GM23338 (cell line): ENCODE results near the gene CD164. TPM values are rescaled to one million over a fixed set of nuclear protein-coding genes. Genes with fewer than 3 reads are reported as not detected.

Source experiments
- ATAC-seq: fragments of 200-7000 bp; cut with Tn5 transposase; 3 replicates; pipeline ENCODE4 v1.9.1; 2020
- DNase-seq: peaks from one replicate; pipeline ENCODE4 v3.0.0-alpha.2; 2015; ENCODE audit warnings: low spot score
- H2AFZ ChIP-seq: fragments of 200-600 bp; sonication (generic); 2 replicates; pipeline ENCODE4 v1.8.0; 2016; ENCODE audit warnings: antibody characterized with exemption, mild to moderate bottlenecking, moderate library complexity
- H3F3A ChIP-seq: fragments of 200-600 bp; sonication (generic); replicated peaks from 2 replicates; pipeline ENCODE4 v1.8.0; 2017; ENCODE audit warnings: antibody characterized with exemption, mixed run types, low read depth
- H3K27ac ChIP-seq: fragments of 200-600 bp; sonication (generic); 2 replicates; pipeline ENCODE4 v1.6.1; 2016; ENCODE audit warnings: low read depth
- H3K27me3 ChIP-seq: fragments of 200-600 bp; sonication (generic); 2 replicates; pipeline ENCODE4 v1.8.0; 2016; ENCODE audit warnings: mild to moderate bottlenecking, mixed run types, moderate library complexity; ENCODE audit not compliant: insufficient read depth
- H3K36me3 ChIP-seq: fragments of 200-600 bp; sonication (generic); 2 replicates; pipeline ENCODE4 v1.8.0; 2016; ENCODE audit warnings: mild to moderate bottlenecking; ENCODE audit not compliant: insufficient read depth
- H3K4me1 ChIP-seq: fragments of 200-600 bp; sonication (generic); 2 replicates; pipeline ENCODE4 v1.8.0; 2016; ENCODE audit warnings: mild to moderate bottlenecking, moderate library complexity; ENCODE audit not compliant: insufficient read depth
- H3K4me2 ChIP-seq: fragments of 200-600 bp; sonication (generic); 2 replicates; pipeline ENCODE4 v1.7.1; 2017; ENCODE audit warnings: mixed run types
- H3K4me3 ChIP-seq: fragments of 200-600 bp; sonication (generic); 2 replicates; pipeline ENCODE4 v1.6.1; 2016; ENCODE audit warnings: mixed run types
- H3K79me2 ChIP-seq: fragments of 200-600 bp; sonication (generic); replicated peaks from 2 replicates; pipeline ENCODE4 v1.8.0; 2017; ENCODE audit warnings: mild to moderate bottlenecking; ENCODE audit not compliant: insufficient read depth
- H3K9me2 ChIP-seq: fragments of 200-600 bp; sonication (generic); 2 replicates; pipeline ENCODE4 v1.8.0; 2017; ENCODE audit not compliant: insufficient read depth
- H4K20me1 ChIP-seq: fragments of 200-600 bp; sonication (generic); replicated peaks from 2 replicates; pipeline ENCODE4 v1.8.0; 2017; ENCODE audit warnings: mild to moderate bottlenecking; ENCODE audit not compliant: insufficient read depth
- H3K27ac Mint-ChIP-seq: 2 replicates; pipeline ENCODE4 v1.8.0; 2020; ENCODE audit warnings: inconsistent platforms, mild to moderate bottlenecking, moderate library complexity, mixed read lengths
- H3K27me3 Mint-ChIP-seq: 3 replicates; pipeline ENCODE4 v1.8.0; 2022; ENCODE audit warnings: low read depth, mild to moderate bottlenecking, moderate library complexity, mixed read lengths, inconsistent platforms; ENCODE audit not compliant: insufficient read depth, poor library complexity
- H3K36me3 Mint-ChIP-seq: 3 replicates; pipeline ENCODE4 v1.8.0; 2021; ENCODE audit warnings: low read depth, mild to moderate bottlenecking, inconsistent platforms, moderate library complexity, mixed read lengths
- H3K4me1 Mint-ChIP-seq: 3 replicates; pipeline ENCODE4 v1.8.0; 2020; ENCODE audit warnings: mild to moderate bottlenecking, inconsistent platforms, mixed read lengths
- H3K4me3 Mint-ChIP-seq: 3 replicates; pipeline ENCODE4 v1.8.0; 2021; ENCODE audit warnings: moderate library complexity, mild to moderate bottlenecking, inconsistent platforms, mixed read lengths
- H3K9me3 Mint-ChIP-seq: 3 replicates; pipeline ENCODE4 v1.8.0; 2020; ENCODE audit warnings: moderate library complexity, mild to moderate bottlenecking, inconsistent platforms, mixed read lengths
- CREB1 ChIP-seq: fragments of 250-450 bp; sonication (Bioruptor Pico); IDR thresholded peaks from 2 replicates; pipeline ENCODE4 v1.5.0; 2020; ENCODE audit warnings: low read depth, mild to moderate bottlenecking, moderate library complexity
- ETS1 ChIP-seq: IDR thresholded peaks from 2 replicates; pipeline ENCODE4 v1.6.1; 2016; ENCODE audit warnings: antibody characterized with exemption
- EZH2 ChIP-seq: fragments of 200-600 bp; sonication (generic); IDR thresholded peaks from one replicate; pipeline ENCODE4 v1.8.0; 2017; ENCODE audit warnings: antibody characterized with exemption, mild to moderate bottlenecking, low read depth; ENCODE audit not compliant: unreplicated experiment
- EZH2phosphoT487 ChIP-seq: fragments of 200-600 bp; sonication (generic); IDR thresholded peaks from one replicate; pipeline ENCODE4 v1.8.1; 2018; ENCODE audit warnings: antibody characterized with exemption; ENCODE audit not compliant: unreplicated experiment
- STAT1 ChIP-seq: IDR thresholded peaks from one replicate; pipeline ENCODE4 v1.6.1; 2016; ENCODE audit warnings: antibody characterized with exemption; ENCODE audit not compliant: unreplicated experiment
- ZNF114 ChIP-seq: fragments of 250-450 bp; sonication (Bioruptor Pico); IDR thresholded peaks from 2 replicates; pipeline ENCODE4 v1.5.0; 2020; ENCODE audit warnings: mild to moderate bottlenecking, moderate library complexity
- ZNF462 ChIP-seq: fragments of 250-450 bp; sonication (Bioruptor Pico); IDR thresholded peaks from 2 replicates; pipeline ENCODE4 v1.5.0; 2020; ENCODE audit warnings: mild to moderate bottlenecking, moderate library complexity
- polyA plus RNA-seq: library from polyadenylated mRNA; unstranded; fragments of >200 nt; fragmentation: Nextera tagmentation; extraction: Ambion mirVana; gene quantifications from 2 replicates; pipeline ENCODE4 v1.2.1, GENCODE V29; 2016
- total RNA-seq: library from RNA; depleted of rRNA; stranded (reverse); fragments of >200 nt; shearing (Covaris generic); gene quantifications from 2 replicates; pipeline ENCODE4 v1.2.3, GENCODE V29; 2014

CD164 gene
- total and polyA plus RNA-seq, 2 experiments from 2014 or later: 81.0 to 83.8 TPM

- TF ChIP-seq ZNF462 (CRISPR knock-in tag) (no peak), EZH2 (no peak), ZNF114 (CRISPR knock-in tag) (no peak), EZH2phosphoT487 (no peak)
Measured at GRCh38 chr6:109393886-109394281, 11.6 kb upstream of the CD164 start (continued).

GRCh38 chr6:109393157-109393885, 11.1 kb upstream of the CD164 start:
- Histone ChIP-seq H3K4me1 (no peaks in the 10 kb centered on the region), H3K9me2 (no peaks in the 10 kb centered on the region), H3K4me2 (no peak overlapping the region), H3K4me3 (no peak overlapping the region), H3K79me2 (no peaks in the 10 kb centered on the region), H4K20me1 (no peaks in the 10 kb centered on the region), H3F3A (no peaks in the 10 kb centered on the region), H3K27me3 (no peaks in the 10 kb centered on the region), H3K36me3 (no peaks in the 10 kb centered on the region), H2AFZ (no peak overlapping the region), H3K27ac (no peak overlapping the region)
- Mint-ChIP-seq H3K27me3 (peaks cover 4% of the 10 kb centered on the region), H3K36me3 (no peaks in the 10 kb centered on the region), H3K27ac (no peak overlapping the region), H3K4me1 (no peaks in the 10 kb centered on the region), H3K4me3 (no peak overlapping the region), H3K9me3 (no peaks in the 10 kb centered on the region)
- ATAC-seq: no peak
- TF ChIP-seq ZNF462 (CRISPR knock-in tag) (no peak), EZH2phosphoT487 (no peak), STAT1 (no peak), ETS1 (no peak), CREB1 (CRISPR knock-in tag) (no peak)
- DNase-seq: no peak
